ENCODE data around the gene KIF2B.

KIF2B gene

GRCh38 chr17:53822764-53823163 lies at the start of gene KIF2B:
Gene KIF2B, plus strand, starts transcription at chr17:53822927. Its CDS starts 107 bp downstream, at chr17:53823034.
- Histone ChIP-seq H3K36me3 (ENCODE audit: control insufficient read depth, insufficient read depth, low read length, severe bottlenecking) (no peaks in the 10 kb centered on the region), H3K27me3 (replicated peaks; ENCODE audit: control insufficient read depth, insufficient read depth, low read length) (no peaks in the 10 kb centered on the region), H3K9me3 (ENCODE audit: control insufficient read depth, low read length) (no peaks in the 10 kb centered on the region), H3K4me3 (ENCODE audit: low read length) (no peak within 1 kb of the TSS), H3K4me1 (ENCODE audit: control insufficient read depth, insufficient read depth, low read length) (no peaks in the 10 kb centered on the region), H3K9ac (ENCODE audit: low read length) (no peak within 1 kb of the TSS)
- DNase-seq (ENCODE audit: low read depth), result no peak

GRCh38 chr17:53780320-53780719 lies 42.4 kb upstream of the KIF2B start:
- no peaks in the 10 kb centered on the region for H3K9me3 ChIP-seq (ENCODE audit: control insufficient read depth, low read length)
- no peaks in the 10 kb centered on the region for H3K27me3 ChIP-seq (replicated peaks; ENCODE audit: control insufficient read depth, insufficient read depth, low read length)

GRCh38 chr17:53791551-53791950 lies 31.2 kb upstream of the KIF2B start:
- no peak overlapping the region for H3K4me3 ChIP-seq (ENCODE audit: low read length)
- no peaks in the 10 kb centered on the region for H3K27me3 ChIP-seq (replicated peaks; ENCODE audit: control insufficient read depth, insufficient read depth, low read length)
- H3K9me3 ChIP-seq (ENCODE audit: control insufficient read depth, low read length), result no peaks in the 10 kb centered on the region
- H3K4me1 ChIP-seq (ENCODE audit: control insufficient read depth, insufficient read depth, low read length), result no peaks in the 10 kb centered on the region
- DNase-seq (ENCODE audit: low read depth), result no peak
- H3K36me3 ChIP-seq (ENCODE audit: control insufficient read depth, insufficient read depth, low read length, severe bottlenecking), result no peaks in the 10 kb centered on the region
- no peak overlapping the region for H3K9ac ChIP-seq (ENCODE audit: low read length)

More at GRCh38 chr17:53780320-53780719, 42.4 kb upstream of the KIF2B start:
- H3K36me3 ChIP-seq (ENCODE audit: control insufficient read depth, insufficient read depth, low read length, severe bottlenecking), result no peaks in the 10 kb centered on the region
- H3K4me3 ChIP-seq (ENCODE audit: low read length), result no peak overlapping the region
- H3K9ac ChIP-seq (ENCODE audit: low read length), result no peak overlapping the region
- DNase-seq (ENCODE audit: low read depth), result no peak
- H3K4me1 ChIP-seq (ENCODE audit: control insufficient read depth, insufficient read depth, low read length), result no peaks in the 10 kb centered on the region

- H3K9ac ChIP-seq (ENCODE audit: low read length), result no peak overlapping the region
- no peaks in the 10 kb centered on the region for H3K36me3 ChIP-seq (ENCODE audit: control insufficient read depth, insufficient read depth, low read length, severe bottlenecking)
- no peaks in the 10 kb centered on the region for H3K4me1 ChIP-seq (ENCODE audit: control insufficient read depth, insufficient read depth, low read length)
- no peak overlapping the region for H3K4me3 ChIP-seq (ENCODE audit: low read length)
- no peaks in the 10 kb centered on the region for H3K27me3 ChIP-seq (replicated peaks; ENCODE audit: control insufficient read depth, insufficient read depth, low read length)
- no peaks in the 10 kb centered on the region for H3K9me3 ChIP-seq (ENCODE audit: control insufficient read depth, low read length)
- DNase-seq (ENCODE audit: low read depth), result no peak
These were observed 30.3 kb upstream of the KIF2B start for GRCh38 chr17:53792451-53792850.

GRCh38 chr17:53792997-53793396 lies 29.7 kb upstream of the KIF2B start:
- DNase-seq (ENCODE audit: low read depth), result no peak
- H3K9me3 ChIP-seq (ENCODE audit: control insufficient read depth, low read length), result no peaks in the 10 kb centered on the region

GRCh38 chr17:53794875-53795274 lies 27.9 kb upstream of the KIF2B start:
- Histone ChIP-seq H3K4me1 (ENCODE audit: control insufficient read depth, insufficient read depth, low read length) (no peaks in the 10 kb centered on the region), H3K9me3 (ENCODE audit: control insufficient read depth, low read length) (no peaks in the 10 kb centered on the region), H3K36me3 (ENCODE audit: control insufficient read depth, insufficient read depth, low read length, severe bottlenecking) (no peaks in the 10 kb centered on the region), H3K9ac (ENCODE audit: low read length) (no peak overlapping the region), H3K4me3 (ENCODE audit: low read length) (no peak overlapping the region), H3K27me3 (replicated peaks; ENCODE audit: control insufficient read depth, insufficient read depth, low read length) (no peaks in the 10 kb centered on the region)
- DNase-seq (ENCODE audit: low read depth), result no peak

More at GRCh38 chr17:53792997-53793396, 29.7 kb upstream of the KIF2B start:
- no peaks in the 10 kb centered on the region for H3K4me1 ChIP-seq (ENCODE audit: control insufficient read depth, insufficient read depth, low read length)
- H3K4me3 ChIP-seq (ENCODE audit: low read length), result no peak overlapping the region
- no peaks in the 10 kb centered on the region for H3K36me3 ChIP-seq (ENCODE audit: control insufficient read depth, insufficient read depth, low read length, severe bottlenecking)
- no peaks in the 10 kb centered on the region for H3K27me3 ChIP-seq (replicated peaks; ENCODE audit: control insufficient read depth, insufficient read depth, low read length)
- H3K9ac ChIP-seq (ENCODE audit: low read length), result no peak overlapping the region

- H3K4me1 ChIP-seq (ENCODE audit: control insufficient read depth, insufficient read depth, low read length), result no peaks in the 10 kb centered on the region
- no peak for DNase-seq (ENCODE audit: low read depth)
- H3K36me3 ChIP-seq (ENCODE audit: control insufficient read depth, insufficient read depth, low read length, severe bottlenecking), result no peaks in the 10 kb centered on the region
- H3K9me3 ChIP-seq (ENCODE audit: control insufficient read depth, low read length), result no peaks in the 10 kb centered on the region
- no peak overlapping the region for H3K9ac ChIP-seq (ENCODE audit: low read length)
- H3K27me3 ChIP-seq (replicated peaks; ENCODE audit: control insufficient read depth, insufficient read depth, low read length), result no peaks in the 10 kb centered on the region
- H3K4me3 ChIP-seq (ENCODE audit: low read length), result no peak overlapping the region
These were observed 26.1 kb upstream of the KIF2B start for GRCh38 chr17:53796642-53797041.

GRCh38 chr17:53797501-53797900 lies 25.2 kb upstream of the KIF2B start:
- H3K4me1 ChIP-seq (ENCODE audit: control insufficient read depth, insufficient read depth, low read length), result no peaks in the 10 kb centered on the region
- DNase-seq (ENCODE audit: low read depth), result no peak
- no peaks in the 10 kb centered on the region for H3K27me3 ChIP-seq (replicated peaks; ENCODE audit: control insufficient read depth, insufficient read depth, low read length)
- H3K36me3 ChIP-seq (ENCODE audit: control insufficient read depth, insufficient read depth, low read length, severe bottlenecking), result no peaks in the 10 kb centered on the region
- no peak overlapping the region for H3K4me3 ChIP-seq (ENCODE audit: low read length)
- no peaks in the 10 kb centered on the region for H3K9me3 ChIP-seq (ENCODE audit: control insufficient read depth, low read length)
- H3K9ac ChIP-seq (ENCODE audit: low read length), result no peak overlapping the region

- no peak for DNase-seq (ENCODE audit: low read depth)
- no peaks in the 10 kb centered on the region for H3K27me3 ChIP-seq (replicated peaks; ENCODE audit: control insufficient read depth, insufficient read depth, low read length)
- no peaks in the 10 kb centered on the region for H3K36me3 ChIP-seq (ENCODE audit: control insufficient read depth, insufficient read depth, low read length, severe bottlenecking)
- H3K9me3 ChIP-seq (ENCODE audit: control insufficient read depth, low read length), result no peaks in the 10 kb centered on the region
- H3K4me3 ChIP-seq (ENCODE audit: low read length), result no peak overlapping the region
- H3K4me1 ChIP-seq (ENCODE audit: control insufficient read depth, insufficient read depth, low read length), result no peaks in the 10 kb centered on the region
- no peak overlapping the region for H3K9ac ChIP-seq (ENCODE audit: low read length)
These were observed 18.3 kb upstream of the KIF2B start for GRCh38 chr17:53804437-53804836.

- H3K36me3 ChIP-seq (ENCODE audit: control insufficient read depth, insufficient read depth, low read length, severe bottlenecking), result no peaks in the 10 kb centered on the region
- no peak for DNase-seq (ENCODE audit: low read depth)
- H3K9ac ChIP-seq (ENCODE audit: low read length), result no peak overlapping the region
- H3K27me3 ChIP-seq (replicated peaks; ENCODE audit: control insufficient read depth, insufficient read depth, low read length), result no peaks in the 10 kb centered on the region
- no peak overlapping the region for H3K4me3 ChIP-seq (ENCODE audit: low read length)
- H3K9me3 ChIP-seq (ENCODE audit: control insufficient read depth, low read length), result no peaks in the 10 kb centered on the region
- H3K4me1 ChIP-seq (ENCODE audit: control insufficient read depth, insufficient read depth, low read length), result no peaks in the 10 kb centered on the region
These were observed 16.3 kb upstream of the KIF2B start for GRCh38 chr17:53806473-53806872.

- Histone ChIP-seq H3K9me3 (ENCODE audit: control insufficient read depth, low read length) (no peaks in the 10 kb centered on the region), H3K27me3 (replicated peaks; ENCODE audit: control insufficient read depth, insufficient read depth, low read length) (no peaks in the 10 kb centered on the region), H3K36me3 (ENCODE audit: control insufficient read depth, insufficient read depth, low read length, severe bottlenecking) (no peaks in the 10 kb centered on the region), H3K4me1 (ENCODE audit: control insufficient read depth, insufficient read depth, low read length) (no peaks in the 10 kb centered on the region), H3K9ac (ENCODE audit: low read length) (no peak overlapping the region), H3K4me3 (ENCODE audit: low read length) (no peak overlapping the region)
- DNase-seq (ENCODE audit: low read depth), result no peak
These were observed 15.4 kb upstream of the KIF2B start for GRCh38 chr17:53807286-53807685.

- no peak overlapping the region for H3K4me3 ChIP-seq (ENCODE audit: low read length)
- H3K4me1 ChIP-seq (ENCODE audit: control insufficient read depth, insufficient read depth, low read length), result no peaks in the 10 kb centered on the region
- no peaks in the 10 kb centered on the region for H3K36me3 ChIP-seq (ENCODE audit: control insufficient read depth, insufficient read depth, low read length, severe bottlenecking)
- no peak overlapping the region for H3K9ac ChIP-seq (ENCODE audit: low read length)
- no peaks in the 10 kb centered on the region for H3K9me3 ChIP-seq (ENCODE audit: control insufficient read depth, low read length)
- no peaks in the 10 kb centered on the region for H3K27me3 ChIP-seq (replicated peaks; ENCODE audit: control insufficient read depth, insufficient read depth, low read length)
- no peak for DNase-seq (ENCODE audit: low read depth)
These were observed 4.5 kb upstream of the KIF2B start for GRCh38 chr17:53818271-53818670.
